IPS-11a (cell line): ENCODE results near the gene PARN.

ENCODE experiments used
- H3K4me3 ChIP-seq: one replicate; pipeline ENCODE4 v1.5.1; 2013; ENCODE audit warnings: low read depth, low read length, control low read depth

The PARN gene

GRCh38 chr16:14530046-14530445 lies 100.0 kb downstream of the PARN start:
- no peak overlapping the region for H3K4me3 ChIP-seq

- no peak overlapping the region for H3K4me3 ChIP-seq
Observed at GRCh38 chr16:14529010-14529669, 100.9 kb downstream of the PARN start.

DNA sequence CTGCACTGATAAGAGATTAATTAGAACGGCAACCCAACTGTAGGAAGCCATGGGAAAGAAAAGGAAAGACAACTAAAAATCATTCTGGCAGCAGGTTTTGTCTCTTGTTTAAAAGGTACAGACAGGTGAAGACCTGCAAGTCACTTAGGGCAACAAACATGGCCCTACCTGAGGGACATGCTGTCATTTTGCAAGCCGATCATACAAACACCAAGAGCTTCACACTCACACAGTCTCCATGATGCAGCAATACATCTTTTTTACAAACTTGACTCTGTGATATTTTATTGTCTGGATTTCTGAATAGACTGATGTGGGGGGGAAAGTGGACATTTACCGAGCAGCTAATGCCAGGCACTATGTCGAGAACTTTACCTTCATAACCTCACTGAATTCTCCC lies 101.8 kb downstream of the PARN start:
- H3K4me3 ChIP-seq: no peak overlapping the region

DNA sequence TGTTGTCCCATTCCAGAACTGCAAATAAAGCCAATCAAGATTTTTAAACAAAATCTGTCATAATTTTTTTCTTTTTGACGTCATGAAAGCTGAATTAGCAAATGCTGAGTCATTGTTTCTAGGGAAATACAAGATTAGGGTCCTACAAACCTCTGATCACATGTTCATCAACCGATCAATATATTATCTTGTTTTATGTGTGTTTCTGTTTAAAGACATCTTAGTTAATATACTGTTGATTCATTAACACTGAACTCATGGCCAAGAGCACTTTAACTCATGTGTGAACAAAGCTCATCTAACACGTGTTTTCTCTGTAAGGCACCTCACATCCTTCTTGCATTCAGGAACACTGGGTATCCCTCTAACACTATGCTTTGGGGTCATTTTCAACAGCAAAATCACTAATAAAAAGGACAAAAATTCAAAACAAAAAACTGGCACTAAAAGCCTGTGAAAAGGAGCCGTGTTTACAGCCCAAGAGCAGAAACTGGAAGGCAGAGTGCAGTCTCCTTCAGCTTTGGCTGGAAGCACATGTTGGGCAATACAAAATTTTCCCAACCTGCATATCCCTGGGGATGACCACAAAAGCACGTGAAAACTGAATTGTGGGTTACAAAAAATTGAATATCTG lies 102.5 kb downstream of the PARN start:
- no peak overlapping the region for H3K4me3 ChIP-seq

DNA sequence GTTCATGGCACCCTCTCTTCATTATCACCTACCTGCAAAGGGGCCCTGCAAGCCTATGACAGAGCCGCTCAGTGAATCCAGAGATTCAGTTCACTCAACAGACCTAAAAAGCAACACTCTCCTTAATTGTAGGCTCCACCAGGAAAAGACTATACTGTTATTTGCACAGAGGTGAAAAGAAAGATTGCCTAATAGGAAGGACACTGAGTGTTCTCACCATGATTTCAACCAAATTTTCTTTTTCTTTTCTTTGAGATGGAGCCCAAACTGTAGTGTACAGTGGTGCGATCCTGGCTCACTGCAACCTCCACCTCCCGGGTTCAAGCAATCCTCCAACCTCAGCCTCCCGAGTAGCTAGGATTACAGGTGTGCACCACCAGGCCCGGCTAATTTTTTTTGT lies 104.5 kb downstream of the PARN start:
- H3K4me3 ChIP-seq: no peak overlapping the region

DNA sequence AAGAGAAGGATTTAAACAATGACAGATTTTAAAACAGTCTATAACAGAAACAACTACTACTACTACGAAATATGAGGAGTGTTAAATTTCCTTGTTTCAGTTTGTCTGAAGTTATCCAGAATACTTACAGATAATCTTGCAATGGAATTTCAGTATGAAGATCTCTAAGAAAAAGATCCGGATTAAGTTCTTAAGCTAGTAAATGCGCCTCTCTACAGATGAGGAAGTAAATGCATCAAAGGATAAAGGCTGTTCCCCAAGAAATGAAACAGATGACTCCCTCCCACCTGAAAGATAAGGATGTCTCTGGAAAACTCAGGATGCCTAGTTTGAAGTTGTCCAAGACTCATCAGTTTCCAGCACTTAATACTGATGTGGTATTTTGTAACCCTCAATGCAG lies 105.1 kb downstream of the PARN start:
- no peak overlapping the region for H3K4me3 ChIP-seq

DNA sequence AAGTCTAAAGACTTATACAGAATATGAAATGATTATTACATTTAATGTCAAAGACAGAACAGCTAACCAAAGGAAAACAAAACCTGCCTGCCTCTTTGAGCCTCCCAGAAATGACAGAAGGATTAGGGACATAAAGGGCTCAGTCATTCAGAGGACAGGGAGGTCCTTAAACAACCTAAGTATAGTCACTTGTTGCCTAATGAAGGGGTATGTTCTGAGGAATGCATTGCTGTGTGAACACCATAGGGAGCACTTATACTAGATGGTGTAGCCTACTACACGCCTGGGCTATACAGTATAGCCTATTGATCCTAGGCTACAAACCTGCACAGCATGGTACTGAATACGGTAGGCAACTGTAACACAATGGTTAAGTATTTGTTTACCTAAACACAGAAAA lies 106.4 kb downstream of the PARN start:
- no peak overlapping the region for H3K4me3 ChIP-seq

GRCh38 chr16:14522671-14523070 lies 107.4 kb downstream of the PARN start:
- no peak overlapping the region for H3K4me3 ChIP-seq

DNA sequence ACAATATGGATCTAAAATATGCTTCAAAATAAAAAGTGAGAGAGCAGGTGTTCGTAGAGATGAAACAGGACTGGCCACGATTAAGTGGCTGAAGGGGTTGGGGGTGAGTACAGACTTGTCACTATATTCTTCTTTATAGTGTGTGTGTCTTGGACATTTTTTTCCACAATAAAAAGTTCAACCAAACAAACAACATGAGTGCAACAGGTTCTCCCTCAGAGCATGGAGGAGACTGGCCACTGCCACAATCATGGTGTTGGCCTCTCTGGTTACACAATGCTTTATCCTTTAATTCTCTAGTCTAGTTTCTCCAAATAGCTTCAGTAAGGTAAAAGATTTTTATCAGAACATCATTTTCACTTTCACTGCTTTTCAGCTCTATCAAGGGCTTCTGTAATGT lies 109.3 kb downstream of the PARN start:
- H3K4me3 ChIP-seq: no peak overlapping the region

DNA sequence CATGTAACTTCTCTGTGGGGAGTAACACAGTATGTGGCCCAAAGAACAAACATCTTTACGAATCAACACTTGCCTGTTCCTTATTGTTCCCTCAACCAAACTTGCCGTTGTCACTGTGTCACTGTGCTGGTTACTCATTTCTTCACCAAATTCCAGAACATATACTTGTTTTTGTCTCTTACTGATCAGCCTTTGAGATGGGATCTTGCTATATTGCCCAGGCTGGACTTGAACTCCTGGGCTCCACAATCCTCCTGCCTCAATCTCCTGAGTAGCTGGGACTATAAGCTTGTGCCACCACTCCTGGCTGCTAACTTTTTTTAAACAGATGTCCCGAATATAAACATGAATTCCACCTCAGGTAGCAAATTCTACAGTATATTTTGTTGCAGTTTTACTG lies 115.1 kb downstream of the PARN start:
- no peak overlapping the region for H3K4me3 ChIP-seq

- H3K4me3 ChIP-seq: no peak overlapping the region
Observed at GRCh38 chr16:14513389-14514107, 116.5 kb downstream of the PARN start.

GRCh38 chr16:14511800-14512135 lies 118.3 kb downstream of the PARN start:
- H3K4me3 ChIP-seq: no peak overlapping the region

- H3K4me3 ChIP-seq: no peak overlapping the region
Observed at GRCh38 chr16:14510939-14511799, 118.9 kb downstream of the PARN start.

DNA sequence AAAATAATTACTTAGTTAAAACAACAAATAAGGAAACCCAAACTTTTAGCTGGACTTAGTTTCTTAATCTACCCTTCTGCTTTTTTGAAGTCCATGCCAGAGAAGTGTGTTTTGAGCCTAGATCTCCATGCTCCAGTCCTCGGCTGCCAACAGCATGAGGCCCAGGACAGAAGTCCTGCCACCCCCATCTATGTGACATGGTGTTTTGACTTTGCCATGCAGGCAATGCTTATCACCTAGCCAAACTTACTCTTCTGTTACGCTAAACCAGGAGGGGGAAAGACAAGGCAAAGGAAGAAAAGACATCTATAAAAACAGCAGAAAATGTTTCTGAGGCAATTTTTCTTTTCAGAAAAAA lies 119.5 kb downstream of the PARN start:
- no peak overlapping the region for H3K4me3 ChIP-seq

- H3K4me3 ChIP-seq: no peak overlapping the region
Observed at GRCh38 chr16:14509675-14510132, 120.4 kb downstream of the PARN start.

- H3K4me3 ChIP-seq: no peak overlapping the region
Observed at GRCh38 chr16:14509055-14509454, 121.0 kb downstream of the PARN start.

- no peak overlapping the region for H3K4me3 ChIP-seq
Observed at GRCh38 chr16:14505846-14506245, 124.2 kb downstream of the PARN start.

- H3K4me3 ChIP-seq: no peak overlapping the region
Observed at GRCh38 chr16:14502932-14503741, 126.9 kb downstream of the PARN start.

- H3K4me3 ChIP-seq: no peak overlapping the region
Observed at GRCh38 chr16:14502256-14502875, 127.7 kb downstream of the PARN start.
